ENCODE measurements around the gene ITSN2.

Gene ITSN2

DNA sequence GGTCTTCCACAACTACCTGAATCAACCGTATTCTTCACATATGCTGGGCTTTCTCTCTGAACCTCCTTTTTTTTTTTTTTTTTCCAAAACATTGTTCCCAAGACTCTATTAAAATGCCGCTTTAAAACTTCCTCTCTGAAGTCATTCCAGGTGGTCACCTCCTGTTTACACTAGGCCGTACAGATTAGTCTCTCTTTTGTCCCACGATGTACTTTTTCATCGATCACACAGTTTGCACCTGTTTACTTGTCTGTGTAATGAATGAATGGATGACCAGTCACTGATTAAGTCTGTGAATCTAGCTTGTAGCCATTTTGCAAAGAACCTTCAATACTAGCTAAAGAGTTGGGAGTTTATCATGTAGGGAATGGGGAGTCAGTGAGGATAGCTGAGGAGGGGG is 202.2 kb downstream of the ITSN2 start:
- H3K9me3 ChIP-seq (ENCODE audit: control insufficient read depth in 2 of 2, low read length in 2 of 2) = no peaks in the 10 kb centered on the region
- H3K9ac ChIP-seq (ENCODE audit: low read depth in 1 of 2, low read length in 2 of 2) = no peak overlapping the region
- no peak overlapping the region for H3K27ac ChIP-seq (ENCODE audit: low read depth in 2 of 2, low read length in 2 of 2)
- H3K4me1 ChIP-seq (ENCODE audit: control insufficient read depth in 2 of 2, insufficient read depth in 2 of 2, low read length in 2 of 2) = no peaks in the 10 kb centered on the region
- H3K4me3 ChIP-seq (ENCODE audit: low read length in 2 of 2) = no peak overlapping the region
- peaks cover 0 to 4% of the 10 kb centered on the region in 2 donors for H3K36me3 ChIP-seq (ENCODE audit: control insufficient read depth in 2 of 2, insufficient read depth in 2 of 2, low read length in 2 of 2)
- no peaks in the 10 kb centered on the region for H3K27me3 ChIP-seq (ENCODE audit: control insufficient read depth in 2 of 2, insufficient read depth in 2 of 2, low read length in 2 of 2)

DNA sequence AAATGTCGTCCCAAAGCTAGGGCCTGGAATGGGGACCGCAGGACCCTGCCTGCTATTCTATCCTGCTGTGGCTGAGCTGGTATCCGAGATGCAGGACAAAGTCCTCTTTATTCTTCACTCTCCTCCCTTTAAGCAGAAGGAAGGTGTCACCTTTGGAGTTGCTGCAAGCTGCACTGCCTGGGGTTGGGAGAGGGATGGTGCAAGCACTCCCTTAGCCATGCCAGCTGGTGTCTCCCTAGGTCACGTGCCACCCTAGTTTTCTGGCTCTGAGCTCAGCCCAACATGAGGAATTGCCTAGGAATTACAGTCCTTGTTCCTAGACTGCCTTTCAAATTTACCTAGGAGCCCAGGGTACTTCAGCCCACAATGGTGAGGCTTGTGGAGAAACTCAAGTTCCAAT is 206.9 kb downstream of the ITSN2 start:
- no peaks in the 10 kb centered on the region for H3K4me1 ChIP-seq (ENCODE audit: control insufficient read depth in 2 of 2, insufficient read depth in 2 of 2, low read length in 2 of 2)

More for the DNA sequence above, 206.9 kb downstream of the ITSN2 start:
- Histone ChIP-seq H3K27ac (ENCODE audit: low read depth in 2 of 2, low read length in 2 of 2) (no peak overlapping the region), H3K9ac (ENCODE audit: low read depth in 1 of 2, low read length in 2 of 2) (no peak overlapping the region), H3K36me3 (ENCODE audit: control insufficient read depth in 2 of 2, insufficient read depth in 2 of 2, low read length in 2 of 2) (peaks cover 0 to 2% of the 10 kb centered on the region in 2 donors), H3K4me3 (ENCODE audit: low read length in 2 of 2) (no peak overlapping the region), H3K27me3 (ENCODE audit: control insufficient read depth in 2 of 2, insufficient read depth in 2 of 2, low read length in 2 of 2) (no peaks in the 10 kb centered on the region), H3K9me3 (ENCODE audit: control insufficient read depth in 2 of 2, low read length in 2 of 2) (no peaks in the 10 kb centered on the region)

All from mucosa of rectum (tissue), 2 donors.